Uterus (tissue), 2 donors: Measurements from ENCODE around the gene BNC1.

Source experiments
- CTCF ChIP-seq, 4 experiments: fragments of 200-600 bp in 2 of 4; fragments of 450-650 bp in 2 of 4; sonication (generic) in 2 of 4; IDR thresholded peaks; one replicate each; pipeline ENCODE4 v1.5.1; 2016 to 2019; ENCODE audit warnings: antibody characterized with exemption in 4 of 4, mild to moderate bottlenecking in 2 of 4, moderate library complexity in 1 of 4
- POLR2A ChIP-seq, 2 donors: fragments of 450-650 bp; IDR thresholded peaks; one replicate each; pipeline ENCODE4 v1.6.1; 2016; ENCODE audit warnings: antibody characterized with exemption in 2 of 2, mild to moderate bottlenecking in 1 of 2, moderate library complexity in 1 of 2

DNA sequence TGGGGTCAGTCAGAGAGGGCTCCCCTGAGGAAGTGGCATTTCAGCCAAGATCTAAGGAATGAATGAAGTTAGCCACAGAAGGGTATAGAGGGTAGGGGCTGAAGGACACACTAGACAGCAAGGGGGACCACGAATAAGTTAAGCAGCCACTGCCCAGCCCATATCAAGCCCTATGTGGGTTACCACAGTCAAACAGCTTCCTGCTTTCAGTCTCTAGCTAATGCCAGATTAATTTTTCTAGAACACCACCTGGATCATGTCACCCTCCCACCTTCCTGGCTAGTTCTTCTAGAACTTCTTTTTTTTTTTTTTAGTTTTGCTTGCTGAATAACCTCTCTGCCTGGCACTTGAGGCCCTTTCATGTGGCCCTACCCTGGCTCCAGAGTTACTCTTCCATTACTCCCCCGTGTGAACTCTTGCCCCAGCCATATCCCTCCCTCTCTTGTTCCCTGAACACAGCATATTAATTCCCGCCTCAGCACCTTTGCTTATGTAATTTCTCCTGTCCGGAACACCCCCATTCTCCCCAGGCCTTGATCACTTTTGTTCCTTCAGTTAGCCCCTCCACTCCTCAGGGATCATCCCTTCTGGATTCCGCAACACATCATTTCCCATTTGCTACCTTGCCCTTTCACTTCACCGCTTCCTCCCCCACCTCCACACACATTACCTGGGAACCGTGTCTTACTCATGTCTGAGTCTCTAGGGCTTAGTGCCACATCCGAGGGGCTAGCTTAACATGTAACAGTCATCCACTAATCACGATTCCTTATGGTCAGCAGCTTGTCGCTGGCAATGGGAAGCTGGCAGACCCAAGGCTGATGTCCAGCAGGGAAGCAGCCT is 20.6 kb upstream of the BNC1 start:
- TF ChIP-seq CTCF (IDR thresholded peaks at IDR 0.05) = no peak
- no peak for TF ChIP-seq POLR2A (IDR thresholded peaks at IDR 0.05)
